GM12892 (cell line): ENCODE results near the gene ASCL2.

ENCODE experiments used
- DNase-seq: peaks from one replicate; pipeline ENCODE4 v3.0.0; 2011; ENCODE audit not compliant: insufficient read length
- FAIRE-seq: peaks from 2 replicates; lab custom pipeline; 2011; peaks lifted over from hg19 to GRCh38; lab: Jason Lieb, UNC
- POLR2A ChIP-seq: IDR thresholded peaks from 2 replicates; pipeline ENCODE4 v1.6.1; 2011; ENCODE audit warnings: low read depth, low read length, control low read depth
- POLR2AphosphoS5 ChIP-seq: IDR thresholded peaks from 2 replicates; pipeline ENCODE4 v1.6.1; 2011; ENCODE audit warnings: low read depth, low read length, control low read depth
- TAF1 ChIP-seq: IDR thresholded peaks from 2 replicates; pipeline ENCODE4 v1.6.1; 2011; ENCODE audit warnings: low read depth, mild to moderate bottlenecking, control low read depth, low read length, borderline replicate concordance

The ASCL2 gene

DNA sequence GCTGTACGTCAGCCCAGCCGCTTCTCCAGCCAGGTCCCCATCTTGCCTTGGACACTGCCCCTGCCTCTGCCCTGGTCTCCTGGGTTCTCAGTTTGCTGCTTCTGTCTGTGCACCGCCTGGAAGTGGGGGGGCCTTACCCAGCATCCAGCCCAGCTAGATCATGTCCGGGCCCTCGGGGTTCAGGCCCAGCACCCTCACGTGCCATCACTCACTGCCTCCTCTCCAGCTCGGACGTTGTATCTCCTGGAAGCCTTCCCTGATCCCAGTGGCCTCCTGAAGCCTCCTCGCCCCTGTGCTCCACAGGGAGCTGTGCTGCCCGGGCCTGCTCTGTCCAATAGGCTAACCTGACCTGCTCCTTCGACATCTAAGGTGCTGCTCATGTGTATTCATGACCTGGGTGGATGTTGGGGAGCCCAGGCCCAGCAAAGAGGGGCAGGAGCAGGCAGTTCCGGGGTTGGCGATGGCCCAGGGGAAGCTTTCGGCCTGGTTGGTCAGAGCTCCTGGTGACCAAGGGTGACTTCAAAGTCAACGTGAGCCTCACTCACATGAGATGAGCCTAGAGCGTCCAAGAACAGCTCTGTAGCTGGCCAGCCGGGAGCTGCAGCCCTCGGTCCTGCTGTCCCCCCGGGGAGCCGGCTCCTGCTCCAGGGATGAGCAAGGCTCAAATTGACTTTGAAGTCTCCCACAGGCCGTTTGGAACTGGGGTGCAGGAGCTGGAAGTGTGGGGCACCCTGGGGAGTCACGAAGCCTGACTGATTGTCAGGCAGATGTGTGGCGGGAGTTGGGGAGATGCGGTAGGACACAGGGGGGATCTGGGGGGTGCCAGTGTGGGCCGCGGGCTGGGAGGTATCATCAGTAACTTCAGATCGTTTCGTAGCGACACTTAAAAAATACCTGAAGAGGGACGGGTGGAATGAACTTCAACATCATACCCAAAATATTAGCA, 5.2 kb upstream of the ASCL2 start:
- TF ChIP-seq POLR2A (no peak), POLR2AphosphoS5 (no peak), TAF1 (no peak)
- FAIRE-seq (no peak), DNase-seq (no peak)

DNA sequence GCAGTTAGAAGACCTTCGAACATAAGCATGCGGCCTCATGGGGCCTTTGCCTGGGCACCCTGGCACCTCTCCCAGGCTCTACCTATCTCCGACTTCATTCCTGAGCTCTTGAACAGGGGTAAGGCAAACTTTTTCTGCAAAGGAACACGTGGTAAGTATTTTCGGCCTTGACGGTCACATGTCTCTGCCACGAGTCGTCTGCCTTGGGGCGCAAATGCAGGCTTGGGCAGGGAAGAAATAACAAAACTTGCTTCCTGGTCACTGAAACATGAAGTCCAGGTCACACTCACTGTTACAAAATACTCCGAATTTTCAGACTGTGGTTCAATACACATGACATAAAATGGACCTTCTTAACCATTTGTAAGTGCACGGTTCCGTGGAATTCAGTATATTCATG, 3.4 kb upstream of the ASCL2 start:
- DNase-seq (no peak), FAIRE-seq (no peak)
- no peak for TF ChIP-seq TAF1

DNA sequence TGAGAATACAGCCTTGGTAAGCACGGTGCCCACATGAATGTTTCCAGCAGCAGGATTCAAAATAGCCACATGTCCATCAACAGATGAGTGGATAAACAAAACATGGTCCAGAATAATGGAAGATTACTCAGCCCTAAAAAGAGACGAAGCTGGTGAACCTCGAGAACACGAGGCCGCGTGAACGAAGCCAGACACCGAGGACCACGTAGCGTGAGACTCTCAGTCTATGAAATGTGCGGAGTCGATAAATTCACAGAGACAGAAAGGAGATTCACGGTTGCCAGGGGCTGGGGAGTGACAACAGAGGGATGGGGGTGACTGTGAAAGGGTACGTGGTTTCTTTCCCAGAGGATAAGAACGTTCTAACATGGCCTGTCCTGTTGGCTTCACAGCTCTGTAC, 2.9 kb upstream of the ASCL2 start:
- DNase-seq (no peak), FAIRE-seq (no peak)
- TF ChIP-seq POLR2AphosphoS5: no peak
- no peak for TF ChIP-seq TAF1
- no peak for TF ChIP-seq POLR2A

DNA sequence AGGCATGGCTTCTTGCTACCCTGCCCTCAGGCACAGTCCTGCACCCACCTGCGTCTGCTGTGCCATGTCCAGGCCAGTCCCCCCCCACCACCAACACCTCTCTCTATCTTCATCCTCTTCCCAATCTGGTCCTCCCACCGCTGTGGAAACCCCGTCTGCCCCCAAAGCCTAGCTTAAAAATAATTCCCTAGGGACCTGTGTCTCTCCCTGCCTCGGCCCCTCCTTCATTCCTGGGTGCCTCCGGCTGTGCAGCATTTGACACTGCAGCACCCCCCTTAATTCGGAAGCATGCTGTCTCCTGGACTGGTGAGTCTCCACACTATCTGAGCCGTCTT, 2.5 kb upstream of the ASCL2 start:
- DNase-seq (no peak), FAIRE-seq (no peak)
- no peak for TF ChIP-seq TAF1
- TF ChIP-seq POLR2AphosphoS5: no peak
- no peak for TF ChIP-seq POLR2A

DNA sequence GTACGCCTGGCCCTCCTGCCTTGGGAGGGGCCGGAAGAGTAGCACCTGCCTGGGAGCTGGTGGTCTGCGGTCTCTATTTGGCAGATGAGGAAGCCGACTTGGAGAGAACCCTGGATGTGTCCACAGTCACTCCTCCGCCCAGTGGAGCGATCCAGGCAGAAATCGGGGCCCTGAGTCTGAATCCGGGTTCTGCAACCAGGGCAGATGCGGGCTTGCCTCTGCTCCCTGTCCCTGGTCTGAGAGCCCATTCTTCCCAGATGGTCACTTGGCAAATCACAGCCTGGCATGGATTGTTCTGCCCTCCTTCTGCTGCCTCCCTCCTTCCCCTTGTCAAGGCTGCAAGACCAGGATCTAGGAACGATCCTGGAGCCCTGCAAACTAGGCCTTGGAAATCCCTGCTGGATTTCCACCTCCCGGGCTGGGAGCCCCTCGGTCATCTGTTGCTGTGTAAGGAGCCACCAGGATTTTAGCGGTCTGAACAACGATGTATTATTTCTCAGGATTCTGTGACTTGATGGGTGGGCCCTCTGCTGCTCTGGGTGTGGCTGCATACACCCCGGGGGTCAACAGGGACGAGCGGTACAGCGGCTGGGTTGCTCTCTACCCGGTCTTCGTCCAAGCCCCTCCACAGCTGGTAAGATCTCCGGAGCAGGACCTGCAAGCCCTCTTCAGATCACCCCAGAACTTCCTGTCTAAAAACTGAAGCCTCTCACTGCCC, 2.0 kb upstream of the ASCL2 start:
- DNase-seq (no peak), FAIRE-seq (no peak)
- TF ChIP-seq POLR2AphosphoS5 (no peak), TAF1 (no peak), POLR2A (no peak)

DNA sequence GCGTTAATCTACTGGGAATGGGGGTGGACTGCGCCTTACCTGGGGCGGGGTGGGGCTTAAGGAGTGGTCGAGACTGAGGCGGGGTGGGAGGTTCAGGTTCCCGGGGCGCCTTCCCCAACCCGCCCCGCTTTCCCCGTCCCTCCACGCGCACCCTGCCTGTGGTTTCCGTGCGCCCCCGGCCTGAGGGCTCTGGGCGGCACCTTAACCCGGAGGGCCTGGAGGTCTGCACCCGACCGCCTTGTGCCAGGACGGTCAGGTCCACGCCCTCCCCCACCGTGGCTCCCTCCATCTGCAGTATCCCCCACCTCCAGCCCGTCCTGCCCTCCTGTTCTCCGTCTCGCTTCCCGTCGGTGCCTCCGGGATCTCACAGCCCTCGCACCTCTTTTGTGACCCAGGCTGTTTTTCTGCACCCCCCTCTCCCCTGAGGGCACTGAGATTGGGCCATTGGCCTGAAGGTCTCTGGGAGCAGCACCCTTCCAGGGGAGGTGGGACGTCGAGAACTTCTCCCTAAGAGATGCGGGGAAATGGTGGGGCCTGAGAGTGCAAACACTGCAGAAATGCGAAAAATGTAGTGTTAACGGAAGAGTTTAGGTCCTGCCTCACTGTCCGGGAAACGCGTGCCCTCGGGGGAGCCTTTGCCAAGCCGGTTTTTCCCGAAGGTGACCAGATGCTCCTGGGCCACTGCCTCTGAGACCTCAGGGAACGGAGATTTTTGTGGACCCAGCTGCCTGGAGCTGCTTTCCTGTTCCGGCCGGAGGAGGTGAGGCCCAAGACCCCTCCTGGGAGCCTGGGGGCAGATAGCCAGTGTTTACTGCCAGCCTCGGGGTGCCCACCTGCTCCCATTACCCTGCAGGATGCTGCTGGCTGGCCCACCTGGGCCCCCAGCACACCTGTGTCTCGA, 1.2 kb upstream of the ASCL2 start:
- FAIRE-seq (no peak), DNase-seq (no peak)
- TF ChIP-seq POLR2A: no peak
- no peak for TF ChIP-seq TAF1
- TF ChIP-seq POLR2AphosphoS5: no peak

DNA sequence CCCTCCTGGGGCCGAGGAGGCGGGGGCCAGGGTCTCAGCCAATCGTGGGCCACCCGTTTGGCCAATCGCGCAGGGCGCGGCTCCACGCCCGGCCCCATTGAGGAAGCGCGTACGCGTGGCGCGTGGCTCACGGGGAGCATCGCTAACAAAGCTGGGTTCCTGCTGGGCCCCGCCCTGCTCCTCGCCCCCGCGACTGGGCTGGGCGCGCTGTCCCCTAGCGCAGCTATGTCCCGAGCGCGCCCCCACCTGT, 614 bp upstream of the ASCL2 start:
- TF ChIP-seq POLR2A: no peak
- DNase-seq: no peak
- no peak for FAIRE-seq

DNA sequence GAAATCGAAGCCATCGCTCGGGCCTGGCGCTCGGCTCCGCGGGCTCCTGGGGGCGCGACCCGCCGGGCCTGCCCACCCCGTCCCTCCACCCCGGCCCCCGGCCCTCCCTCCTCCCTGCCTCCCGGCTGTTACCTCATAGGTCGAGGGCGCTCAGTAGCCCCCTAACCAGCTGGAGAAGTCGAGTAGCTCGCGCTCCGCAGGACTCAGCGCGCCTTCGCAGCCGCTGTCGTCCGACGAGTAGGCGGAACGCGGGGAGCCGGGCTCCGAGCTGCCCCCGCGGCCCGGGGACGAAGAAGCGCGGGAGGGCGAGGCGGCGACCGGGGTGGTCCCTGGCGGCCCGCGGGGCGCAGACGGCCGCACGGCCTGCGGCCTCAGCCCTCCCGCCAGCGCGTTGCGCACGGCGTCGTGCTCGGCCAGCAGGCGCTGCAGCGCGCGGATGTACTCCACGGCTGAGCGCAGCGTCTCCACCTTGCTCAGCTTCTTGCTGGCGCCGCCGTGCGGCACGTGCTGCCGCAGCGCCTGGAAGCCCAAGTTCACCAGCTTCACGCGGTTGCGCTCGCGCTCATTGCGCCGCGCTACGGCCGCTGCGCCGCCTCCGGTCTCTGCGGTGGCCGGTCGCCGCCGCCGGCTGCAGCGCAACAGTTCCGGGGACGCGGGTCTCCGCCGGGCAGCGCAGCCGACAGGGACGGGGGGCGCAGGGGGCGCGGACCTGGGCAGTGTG, 627 bp downstream of the ASCL2 start:
- FAIRE-seq: no peak
- TF ChIP-seq POLR2AphosphoS5: no peak
- TF ChIP-seq TAF1: no peak
- no peak for TF ChIP-seq POLR2A

DNA sequence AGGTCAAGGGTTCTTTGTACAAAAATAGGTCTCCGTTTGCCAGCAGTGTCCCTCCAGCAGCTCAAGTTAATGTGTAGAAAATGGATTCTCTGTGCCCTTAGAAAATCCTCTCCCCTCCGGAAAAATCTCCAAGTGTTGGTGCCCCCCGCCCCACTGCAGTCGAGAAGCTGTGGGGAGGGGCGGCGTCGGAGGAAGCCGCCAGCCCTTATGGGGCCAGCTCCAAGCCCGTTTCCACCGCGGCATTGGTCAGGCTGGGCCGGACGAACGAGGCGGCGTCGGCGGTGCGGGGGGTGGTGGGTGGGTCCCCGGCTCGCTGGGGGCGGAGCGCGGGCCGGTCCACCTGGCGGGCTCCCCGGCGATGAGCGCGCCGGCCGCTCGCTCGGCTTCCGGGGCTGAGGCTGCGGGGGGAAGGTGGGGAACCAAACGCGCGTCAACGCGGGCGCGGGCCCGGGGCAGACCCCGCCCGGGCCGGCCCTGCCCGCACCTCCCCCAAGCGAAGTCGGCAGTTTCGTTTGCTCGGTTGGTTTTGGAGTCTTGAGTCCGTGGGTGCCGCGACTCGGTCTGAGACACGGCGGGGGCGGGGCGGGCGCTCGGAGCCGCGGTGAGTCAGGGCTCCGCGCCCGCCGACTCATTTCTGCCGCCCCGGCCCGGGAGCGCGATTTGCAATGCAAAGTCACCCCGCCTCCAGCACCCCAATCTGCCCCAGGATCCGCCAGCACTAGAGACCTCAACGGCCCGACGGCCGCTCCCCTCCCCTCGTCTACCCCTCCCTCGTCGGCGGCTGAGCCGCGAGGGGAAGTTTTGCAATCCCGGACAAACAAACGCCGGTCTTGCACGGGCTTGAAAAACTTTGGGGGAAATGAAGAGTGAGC, 1.4 kb downstream of the ASCL2 start:
- no peak for TF ChIP-seq POLR2AphosphoS5
- TF ChIP-seq POLR2A: no peak
- TF ChIP-seq TAF1: no peak
- no peak for FAIRE-seq
- DNase-seq: no peak

More for the DNA sequence above, 627 bp downstream of the ASCL2 start:
- DNase-seq: no peak
